ENCODE results near the gene OR52L1.

Gene OR52L1

GRCh38 chr11:5955586-5955985, 31.2 kb downstream of the OR52L1 start:
- no peak overlapping the region for H3K27ac ChIP-seq (ENCODE audit: low read depth, low read length)

DNA sequence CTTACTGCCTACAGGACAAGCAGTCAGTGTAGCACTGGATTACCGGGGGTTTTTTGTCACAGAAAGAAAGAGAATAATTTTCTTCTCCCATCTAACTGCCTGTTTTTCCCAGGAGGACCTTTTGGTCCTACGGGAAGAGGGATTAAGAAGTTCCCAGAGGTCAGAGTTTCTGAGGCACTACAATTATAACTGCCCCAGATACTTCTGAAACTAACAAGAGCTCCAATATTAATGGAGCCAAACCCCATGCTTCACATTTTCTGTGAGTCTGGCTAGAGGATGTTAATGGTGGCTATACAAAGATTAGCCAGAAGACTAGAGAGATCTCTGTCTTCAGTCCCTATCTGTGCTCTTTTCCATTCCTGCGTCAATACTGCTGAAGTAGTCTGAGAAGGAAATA, 44.8 kb downstream of the OR52L1 start, which contains the start of gene OR56A3:
Gene OR56A3 (plus strand): TSS at position 301 of the 400 bp plus-strand sequence. CDS start 5,096 bp downstream, outside the sequence.
- Histone ChIP-seq H3K4me3 (ENCODE audit: low read depth in 1 of 2, low read length in 2 of 2) (no peak within 1 kb of the TSS), H3K4me1 (ENCODE audit: control insufficient read depth in 1 of 2, insufficient read depth in 2 of 2, low read length in 2 of 2) (no peaks in the 10 kb centered on the region), H3K27ac (ENCODE audit: low read depth, low read length) (no peak within 1 kb of the TSS), H3K9ac (ENCODE audit: low read depth in 1 of 2, low read length in 2 of 2) (no peak within 1 kb of the TSS), H3K9me3 (ENCODE audit: control insufficient read depth in 1 of 2, low read length in 2 of 2) (no peaks in the 10 kb centered on the region), H3K36me3 (ENCODE audit: control insufficient read depth in 1 of 2, insufficient read depth in 2 of 2, low read length in 2 of 2) (no peaks in the 10 kb centered on the region), H3K27me3 (ENCODE audit: control insufficient read depth in 1 of 2, insufficient read depth in 2 of 2, low read length in 2 of 2) (no peaks in the 10 kb centered on the region)

More at GRCh38 chr11:5955586-5955985, 31.2 kb downstream of the OR52L1 start:
- no peaks in the 10 kb centered on the region for H3K36me3 ChIP-seq (ENCODE audit: control insufficient read depth in 1 of 2, insufficient read depth in 2 of 2, low read length in 2 of 2)
- H3K9me3 ChIP-seq (ENCODE audit: control insufficient read depth in 1 of 2, low read length in 2 of 2), result peaks cover 0 to 5% of the 10 kb centered on the region in 2 donors
- no peaks in the 10 kb centered on the region for H3K27me3 ChIP-seq (ENCODE audit: control insufficient read depth in 1 of 2, insufficient read depth in 2 of 2, low read length in 2 of 2)
- H3K4me1 ChIP-seq (ENCODE audit: control insufficient read depth in 1 of 2, insufficient read depth in 2 of 2, low read length in 2 of 2), result no peaks in the 10 kb centered on the region
- no peak overlapping the region for H3K4me3 ChIP-seq (ENCODE audit: low read depth in 1 of 2, low read length in 2 of 2)
- no peak overlapping the region for H3K9ac ChIP-seq (ENCODE audit: low read depth in 1 of 2, low read length in 2 of 2)

DNA sequence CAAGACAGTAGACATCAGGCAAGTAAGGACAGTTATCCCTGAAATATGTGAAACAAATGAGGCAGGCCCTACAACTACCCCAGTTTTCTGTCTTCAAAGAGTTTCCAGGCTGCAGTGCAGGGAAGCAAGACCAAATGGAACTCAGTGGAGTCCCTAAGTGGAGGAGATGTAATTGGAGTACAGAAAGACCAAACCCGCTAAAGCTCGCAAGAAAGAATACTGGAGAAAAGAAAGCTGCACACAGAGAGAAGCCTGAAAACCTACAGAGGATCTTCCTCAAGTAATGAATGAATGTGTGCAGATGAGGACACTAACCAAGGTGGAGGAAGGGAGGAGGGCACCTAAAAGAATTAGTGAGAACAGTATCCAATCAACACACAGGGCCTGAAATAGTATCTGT, 46.0 kb downstream of the OR52L1 start:
- Histone ChIP-seq H3K9ac (ENCODE audit: low read depth in 1 of 2, low read length in 2 of 2) (no peak overlapping the region), H3K4me1 (ENCODE audit: control insufficient read depth in 1 of 2, insufficient read depth in 2 of 2, low read length in 2 of 2) (no peaks in the 10 kb centered on the region), H3K36me3 (ENCODE audit: control insufficient read depth in 1 of 2, insufficient read depth in 2 of 2, low read length in 2 of 2) (no peaks in the 10 kb centered on the region), H3K27ac (ENCODE audit: low read depth, low read length) (no peak overlapping the region), H3K4me3 (ENCODE audit: low read depth in 1 of 2, low read length in 2 of 2) (no peak overlapping the region), H3K9me3 (ENCODE audit: control insufficient read depth in 1 of 2, low read length in 2 of 2) (no peaks in the 10 kb centered on the region), H3K27me3 (ENCODE audit: control insufficient read depth in 1 of 2, insufficient read depth in 2 of 2, low read length in 2 of 2) (no peaks in the 10 kb centered on the region)

DNA sequence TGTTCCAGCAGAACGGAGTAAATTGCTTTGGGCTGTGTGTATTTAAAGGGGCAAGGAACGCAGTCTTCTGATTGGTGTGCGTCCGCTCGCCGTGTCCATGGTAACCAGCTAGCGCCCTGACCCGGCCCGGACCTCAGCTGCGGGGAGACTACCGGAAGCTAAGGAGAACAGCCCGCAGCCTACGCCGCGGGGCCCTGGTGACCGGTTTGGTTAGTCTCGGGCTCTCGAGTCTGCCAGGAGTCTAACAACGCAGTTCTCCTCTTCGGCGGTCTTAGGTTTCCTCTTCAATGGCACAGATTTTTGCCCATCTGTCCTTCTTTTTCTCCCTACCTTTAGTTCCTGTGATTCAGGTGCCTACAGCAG, 48.2 kb downstream of the OR52L1 start:
- no peaks in the 10 kb centered on the region for H3K36me3 ChIP-seq (ENCODE audit: control insufficient read depth in 1 of 2, insufficient read depth in 2 of 2, low read length in 2 of 2)
- H3K27ac ChIP-seq (ENCODE audit: low read depth, low read length), result no peak overlapping the region
- H3K9ac ChIP-seq (ENCODE audit: low read depth in 1 of 2, low read length in 2 of 2), result no peak overlapping the region
- no peak overlapping the region for H3K4me3 ChIP-seq (ENCODE audit: low read depth in 1 of 2, low read length in 2 of 2)
- H3K9me3 ChIP-seq (ENCODE audit: control insufficient read depth in 1 of 2, low read length in 2 of 2), result no peaks in the 10 kb centered on the region
- H3K4me1 ChIP-seq (ENCODE audit: control insufficient read depth in 1 of 2, insufficient read depth in 2 of 2, low read length in 2 of 2), result no peaks in the 10 kb centered on the region
- no peaks in the 10 kb centered on the region for H3K27me3 ChIP-seq (ENCODE audit: control insufficient read depth in 1 of 2, insufficient read depth in 2 of 2, low read length in 2 of 2)

GRCh38 chr11:5937868-5938602, 48.8 kb downstream of the OR52L1 start:
- Histone ChIP-seq H3K36me3 (ENCODE audit: control insufficient read depth in 1 of 2, insufficient read depth in 2 of 2, low read length in 2 of 2) (no peaks in the 10 kb centered on the region), H3K27me3 (ENCODE audit: control insufficient read depth in 1 of 2, insufficient read depth in 2 of 2, low read length in 2 of 2) (no peaks in the 10 kb centered on the region), H3K27ac (ENCODE audit: low read depth, low read length) (no peak overlapping the region), H3K4me1 (ENCODE audit: control insufficient read depth in 1 of 2, insufficient read depth in 2 of 2, low read length in 2 of 2) (no peaks in the 10 kb centered on the region), H3K9ac (ENCODE audit: low read depth in 1 of 2, low read length in 2 of 2) (no peak overlapping the region), H3K9me3 (ENCODE audit: control insufficient read depth in 1 of 2, low read length in 2 of 2) (no peaks in the 10 kb centered on the region), H3K4me3 (ENCODE audit: low read depth in 1 of 2, low read length in 2 of 2) (no peak overlapping the region)
